HepG2 (cell line): ENCODE data around the gene PARD3. TPM values are rescaled to one million over a fixed set of nuclear protein-coding genes. Genes with fewer than 3 reads are reported as not detected.
A peak's percentile ranks its signal among the peaks of the same experiment; 100 is the strongest.

Experiments
- ATAC-seq: fragments of 200-7000 bp; cut with Tn5 transposase; 3 replicates; pipeline ENCODE4 v1.9.1; 2020; ENCODE audit warnings: mild to moderate bottlenecking, moderate library complexity
- BruUV-seq: library from RNA; stranded (reverse); fragments of 400-500 nt; replicated peaks from 2 replicates; lab custom pipeline; 2021; lab: Mats Ljungman, UMichigan
- CTCF ChIA-PET: fragments of 300-600 bp; formaldehyde crosslinking; extraction: SDS; loops from one replicate; lab custom pipeline; 2021; ENCODE audit warnings: low total read pairs, inconsistent platforms, low intra/inter-chr PET ratio; lab: Yijun Ruan, JAX
- POLR2A ChIA-PET: fragments of 350-600 bp; sonication (Branson Sonifier 250); formaldehyde crosslinking; loops from one replicate; lab custom pipeline; 2020; ENCODE audit warnings: antibody characterized with exemption, inconsistent platforms; lab: Yijun Ruan, JAX
- DNase-seq: peaks from one replicate; pipeline ENCODE4 v3.0.0-alpha.2; 2015; ENCODE audit warnings: low spot score
- FAIRE-seq: peaks from 3 replicates; lab custom pipeline; 2011; peaks lifted over from hg19 to GRCh38; lab: Jason Lieb, UNC
- H2AFZ ChIP-seq: one replicate; pipeline ENCODE4 v1.6.1; 2011; ENCODE audit warnings: low read length, inconsistent platforms
- H3K27ac ChIP-seq: fragments of 300-600 bp; 3 replicates; pipeline ENCODE4 v1.8.0; 2011; ENCODE audit warnings: mixed run types, mild to moderate bottlenecking, mixed read lengths, low read length, inconsistent platforms; ENCODE audit not compliant: insufficient read depth; ENCODE audit errors: extremely low read length
- H3K27me3 ChIP-seq, 2 experiments: fragments of 200-600 bp in 1 of 2; 2 replicates in 1 of 2; 3 replicates in 1 of 2; pipeline versions ENCODE4 v1.6.0 to v1.8.0; 2011; ENCODE audit warnings: low read length in 2 of 2, mild to moderate bottlenecking in 2 of 2, moderate library complexity in 2 of 2, inconsistent platforms in 1 of 2; ENCODE audit not compliant: insufficient read depth in 2 of 2, control insufficient read depth in 1 of 2
- H3K36me3 ChIP-seq, 2 experiments: fragments of 200-600 bp in 1 of 2; replicated peaks in 1 of 2; 2 replicates in 1 of 2; 3 replicates in 1 of 2; pipeline versions ENCODE4 v1.5.1 to v1.8.0; 2011; ENCODE audit warnings: low read length in 2 of 2, inconsistent platforms in 1 of 2; ENCODE audit not compliant: insufficient read depth in 2 of 2, control insufficient read depth in 1 of 2
- H3K4me1 ChIP-seq: 2 replicates; pipeline ENCODE4 v1.5.1; 2012; ENCODE audit warnings: low read length, inconsistent platforms; ENCODE audit not compliant: insufficient read depth
- H3K4me2 ChIP-seq: 2 replicates; pipeline ENCODE4 v1.6.0; 2011; ENCODE audit warnings: low read depth, low read length, inconsistent platforms
- H3K4me3 ChIP-seq, 3 experiments: fragments of 200-600 bp in 1 of 3; sonication (generic), shearing (Covaris generic) in 1 of 3; replicated peaks in 1 of 3; 2 replicates each; pipeline ENCODE4 v1.5.1; 2011 to 2016; ENCODE audit warnings: low read length in 3 of 3, inconsistent platforms in 2 of 3, low read depth in 2 of 3, mild to moderate bottlenecking in 2 of 3, control low read depth in 1 of 3, mixed read lengths in 1 of 3; ENCODE audit not compliant: insufficient read depth in 1 of 3
- H3K79me2 ChIP-seq: one replicate; pipeline ENCODE4 v1.6.1; 2011; ENCODE audit warnings: low read length, inconsistent platforms; ENCODE audit not compliant: insufficient read depth
- H3K9ac ChIP-seq: 2 replicates; pipeline ENCODE4 v1.6.0; 2011; ENCODE audit warnings: mild to moderate bottlenecking, low read depth, low read length, inconsistent platforms; ENCODE audit not compliant: insufficient read depth
- H3K9me3 ChIP-seq: 2 replicates; pipeline ENCODE4 v1.5.1; 2012; ENCODE audit warnings: mild to moderate bottlenecking, low read length
- H4K20me1 ChIP-seq: 2 replicates; pipeline ENCODE4 v1.6.0; 2011; ENCODE audit warnings: inconsistent platforms, mild to moderate bottlenecking, low read length, moderate library complexity; ENCODE audit not compliant: insufficient read depth
- ARHGAP35 ChIP-seq: sonication (generic); formaldehyde crosslinking; IDR thresholded peaks from 2 replicates; pipeline ENCODE4 v1.9.0; 2022; ENCODE audit warnings: mild to moderate bottlenecking, inconsistent platforms, moderate library complexity, missing genetic modification reagents, borderline replicate concordance
- FOXA1 ChIP-seq, 2 experiments: fragments of 450-650 bp in 1 of 2; sonication (generic) in 1 of 2; formaldehyde crosslinking in 1 of 2; IDR thresholded peaks; 2 replicates each; pipeline versions ENCODE4 v1.4.0 to v1.6.1; 2016 to 2020; ENCODE audit warnings: missing genetic modification reagents in 1 of 2
- KDM5A ChIP-seq: fragments of 200-600 bp; sonication (generic); IDR thresholded peaks from 2 replicates; pipeline ENCODE4 v1.7.0; 2018; ENCODE audit warnings: antibody characterized with exemption, mild to moderate bottlenecking, low read length, borderline replicate concordance
- NFAT5 ChIP-seq: sonication (generic); formaldehyde crosslinking; IDR thresholded peaks from 2 replicates; pipeline ENCODE4 v1.4.0; 2020; ENCODE audit warnings: missing genetic modification reagents
- NFYB ChIP-seq: sonication (generic); formaldehyde crosslinking; IDR thresholded peaks from 2 replicates; pipeline ENCODE4 v1.4.0; 2020; ENCODE audit warnings: missing genetic modification reagents
- PAXIP1 ChIP-seq: sonication (generic); formaldehyde crosslinking; conservative IDR thresholded peaks from 2 replicates; pipeline ENCODE4 v1.4.0; 2020; ENCODE audit warnings: mild to moderate bottlenecking, missing genetic modification reagents, moderate library complexity
- SOX6 ChIP-seq, 2 experiments: fragments of 450-650 bp in 1 of 2; sonication (generic) in 1 of 2; formaldehyde crosslinking in 1 of 2; IDR thresholded peaks; 2 replicates each; pipeline versions ENCODE4 v1.4.0 to v1.6.1; 2017 to 2020; ENCODE audit warnings: antibody characterized with exemption in 1 of 2, mild to moderate bottlenecking in 1 of 2, missing genetic modification reagents in 1 of 2
- SRSF4 ChIP-seq: fragments of 200-400 bp; formaldehyde crosslinking; IDR thresholded peaks from one replicate; pipeline ENCODE4 v1.6.1; 2018; ENCODE audit warnings: mild to moderate bottlenecking, low read depth, low read length, moderate library complexity; ENCODE audit not compliant: poor library complexity, severe bottlenecking
- TCF7L2 ChIP-seq: IDR thresholded peaks from 2 replicates; pipeline ENCODE4 v1.6.1; 2011; ENCODE audit warnings: mild to moderate bottlenecking, low read depth, low read length, moderate library complexity
- YEATS4 ChIP-seq: sonication (generic); formaldehyde crosslinking; IDR thresholded peaks from 2 replicates; pipeline ENCODE4 v1.4.0; 2020; ENCODE audit warnings: missing genetic modification reagents, borderline replicate concordance
- ZFP37 ChIP-seq: sonication (generic); formaldehyde crosslinking; IDR thresholded peaks from 2 replicates; pipeline ENCODE4 v1.4.0; 2020; ENCODE audit warnings: missing genetic modification reagents, borderline replicate concordance
- ZNF10 ChIP-seq: sonication (generic); formaldehyde crosslinking; IDR thresholded peaks from 2 replicates; pipeline ENCODE4 v1.4.0; 2020; ENCODE audit warnings: mild to moderate bottlenecking, low read depth, missing genetic modification reagents, borderline replicate concordance
- ZNF260 ChIP-seq: sonication (generic); formaldehyde crosslinking; IDR thresholded peaks from 2 replicates; pipeline ENCODE4 v1.4.0; 2020; ENCODE audit warnings: missing genetic modification reagents, low read depth, mild to moderate bottlenecking, borderline replicate concordance
- ZNF564 ChIP-seq: sonication (generic); formaldehyde crosslinking; IDR thresholded peaks from 2 replicates; pipeline ENCODE4 v1.8.1; 2023; ENCODE audit warnings: mild to moderate bottlenecking, missing genetic modification reagents
- ZNF720 ChIP-seq: sonication (generic); formaldehyde crosslinking; IDR thresholded peaks from 2 replicates; pipeline ENCODE4 v1.4.0; 2020; ENCODE audit warnings: missing genetic modification reagents
- ZNF777 ChIP-seq: sonication (generic); formaldehyde crosslinking; IDR thresholded peaks from 2 replicates; pipeline ENCODE4 v1.4.0; 2020; ENCODE audit warnings: missing genetic modification reagents
- ZSCAN25 ChIP-seq: sonication (generic); formaldehyde crosslinking; IDR thresholded peaks from 2 replicates; pipeline ENCODE4 v1.8.0; 2022; ENCODE audit warnings: mild to moderate bottlenecking, missing genetic modification reagents
- WGBS: methylation state at CpG from one replicate; pipeline ENCODE4 v1.1.6; 2017; ENCODE audit warnings: low lambda C conversion rate; 5-methylcytosine and 5-hydroxymethylcytosine counted together
- in situ Hi-C: cut with HindIII; loops from 2 replicates; pipeline ENCODE4 v1.10.0; 2017; ENCODE audit warnings: low pct_unique_long_range_greater_than_20kb; ENCODE audit not compliant: extremely low pct_ligation_motif_present
- intact Hi-C: fragments of 100-400 bp; cut with micrococcal nuclease; formaldehyde crosslinking; loops from one replicate; pipeline ENCODE4 v1.10.0; 2022; ENCODE audit not compliant: unreplicated experiment
- polyA plus RNA-seq, 8 experiments: library from polyadenylated mRNA; depleted of rRNA in 3 of 8; stranded (reverse) in 7 of 8; unstranded in 1 of 8; fragments of >200 nt; fragmentation: Illumina TruSeq in 4 of 8; extraction: Trizol in 4 of 8; gene quantifications; 2 replicates each; pipeline versions ENCODE4 v1.2.1 to v1.2.3, GENCODE V29; 2011 to 2016; ENCODE audit warnings: low read depth in 4 of 8, missing spikeins in 1 of 8, mixed read lengths in 1 of 8; ENCODE audit not compliant: insufficient read depth in 1 of 8
- total RNA-seq, 5 experiments: library from RNA; depleted of rRNA; stranded (reverse); fragments of >200 nt; fragmentation: Illumina TruSeq; extraction: Trizol; gene quantifications; 2 replicates each; pipeline ENCODE4 v1.2.3, GENCODE V29; 2016; ENCODE audit warnings: low read depth in 1 of 5

Gene PARD3
- total and polyA plus RNA-seq, 2 of the 13 experiments (the other 11 are each of a cell fraction or from before 2014, with no cell fraction given), result 40.9 to 60.0 TPM

- Histone ChIP-seq H3K4me2 (no peak overlapping the region), H4K20me1 (no peaks in the 10 kb centered on the region), H3K27ac (no peak overlapping the region), H3K4me1 (peaks cover 6% of the 10 kb centered on the region), H3K27me3 (no peaks in the 10 kb centered on the region), H3K9ac (no peak overlapping the region), H3K9me3 (no peaks in the 10 kb centered on the region), H3K4me3 (no peak overlapping the region), H3K79me2 (no peaks in the 10 kb centered on the region), H3K36me3 (peaks cover 3 to 4% of the 10 kb centered on the region in 2 experiments; a peak in 1 of 5 replicates), H2AFZ (no peak overlapping the region)
- TF ChIP-seq ZNF260 (no peak), SOX6 (IDR thresholded peaks at IDR 0.05) (no peak), SOX6 (CRISPR knock-in tag; IDR thresholded peaks at IDR 0.05) (no peak), ZNF10 (CRISPR knock-in tag) (no peak), NFYB (CRISPR knock-in tag) (no peak), ZNF777 (CRISPR knock-in tag) (no peak), TCF7L2 (no peak), ZSCAN25 (CRISPR knock-in tag) (no peak), NFAT5 (CRISPR knock-in tag) (no peak), YEATS4 (CRISPR knock-in tag) (no peak), ARHGAP35 (no peak), ZFP37 (CRISPR knock-in tag) (no peak), ZNF564 (CRISPR knock-in tag) (no peak), PAXIP1 (CRISPR knock-in tag) (no peak), KDM5A (no peak), ZNF720 (CRISPR knock-in tag) (no peak), FOXA1 (IDR thresholded peaks at IDR 0.05) (no peak), FOXA1 (CRISPR knock-in tag; IDR thresholded peaks at IDR 0.05) (no peak), SRSF4 (no peak)
- ChIA-PET CTCF (no interaction called here), POLR2A (no interaction called here)
- no peak for DNase-seq
- FAIRE-seq, result no peak
- WGBS, result 99% methylated on average over 3 of the region's 3 CpGs
- no peak for ATAC-seq
- in situ Hi-C loops, result no loop called here
- intact Hi-C loops, result no loop called here
- BruUV-seq, result TSS peak; percentile 8
Observed at GRCh38 chr10:34400075-34400474, 415.0 kb downstream of the PARD3 start.
